ENCODE measurements around the gene WT1.

WT1 gene

DNA sequence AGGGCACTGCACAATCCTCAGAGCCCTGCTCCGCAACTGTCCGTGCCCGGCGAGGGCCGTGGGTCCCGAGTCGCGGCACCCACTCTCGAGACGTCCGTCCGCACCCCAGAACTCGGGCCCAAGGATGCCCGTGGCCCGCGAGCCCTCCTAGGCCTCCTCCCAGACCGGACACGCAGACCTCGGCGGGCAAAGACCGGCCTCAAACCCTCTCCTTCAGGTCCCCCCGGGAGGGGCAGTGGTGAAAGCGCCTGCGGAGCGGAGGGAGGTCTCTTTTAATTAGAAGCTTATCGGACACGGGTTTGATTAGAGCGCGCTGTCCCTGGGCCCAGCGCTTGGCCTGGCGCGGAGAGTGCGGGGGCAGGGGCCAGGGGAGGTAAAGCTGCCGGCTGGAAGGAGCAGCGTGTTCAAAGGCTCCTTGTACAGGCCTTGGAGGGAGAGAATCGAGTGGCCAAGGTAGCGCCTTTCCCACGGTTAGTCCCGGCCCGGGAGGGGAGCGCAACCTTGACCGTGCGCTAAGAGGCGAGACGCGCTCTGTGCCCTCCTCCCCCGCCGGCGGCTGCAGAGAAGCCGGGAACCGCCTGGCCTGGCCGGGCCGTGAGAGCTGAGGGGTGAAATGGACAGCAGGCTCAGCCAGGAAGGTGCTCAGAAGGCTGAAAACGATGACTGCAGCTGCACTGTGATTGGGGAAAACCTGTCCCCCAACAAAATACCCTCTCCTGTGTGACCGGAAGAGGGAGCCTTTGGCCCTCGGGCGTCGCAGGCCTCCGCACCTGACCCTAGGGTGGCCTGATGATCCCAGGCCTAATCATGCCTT, 4.6 kb downstream of the WT1 start:
- DNase-seq (ENCODE audit: low read depth) = no peak
- no peak overlapping the region for H3K4me3 ChIP-seq (ENCODE audit: low read depth, low read length)
- TF ChIP-seq, protein P1, sequence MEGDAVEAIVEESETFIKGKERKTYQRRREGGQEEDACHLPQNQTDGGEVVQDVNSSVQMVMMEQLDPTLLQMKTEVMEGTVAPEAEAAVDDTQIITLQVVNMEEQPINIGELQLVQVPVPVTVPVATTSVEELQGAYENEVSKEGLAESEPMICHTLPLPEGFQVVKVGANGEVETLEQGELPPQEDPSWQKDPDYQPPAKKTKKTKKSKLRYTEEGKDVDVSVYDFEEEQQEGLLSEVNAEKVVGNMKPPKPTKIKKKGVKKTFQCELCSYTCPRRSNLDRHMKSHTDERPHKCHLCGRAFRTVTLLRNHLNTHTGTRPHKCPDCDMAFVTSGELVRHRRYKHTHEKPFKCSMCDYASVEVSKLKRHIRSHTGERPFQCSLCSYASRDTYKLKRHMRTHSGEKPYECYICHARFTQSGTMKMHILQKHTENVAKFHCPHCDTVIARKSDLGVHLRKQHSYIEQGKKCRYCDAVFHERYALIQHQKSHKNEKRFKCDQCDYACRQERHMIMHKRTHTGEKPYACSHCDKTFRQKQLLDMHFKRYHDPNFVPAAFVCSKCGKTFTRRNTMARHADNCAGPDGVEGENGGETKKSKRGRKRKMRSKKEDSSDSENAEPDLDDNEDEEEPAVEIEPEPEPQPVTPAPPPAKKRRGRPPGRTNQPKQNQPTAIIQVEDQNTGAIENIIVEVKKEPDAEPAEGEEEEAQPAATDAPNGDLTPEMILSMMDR (IDR thresholded peaks at IDR 0.05; ENCODE audit: low read depth, low read length, missing control alignments) = peak; percentile 37
- in situ Hi-C loops (cut with HindIII; ENCODE audit: low sequenced_read_pairs) = loop anchor here (10.0 kb wide), 1 partner anchor 634 kb away; no protein-coding TSS in a partner anchor

GRCh38 chr11:32429477-32429876, 5.9 kb downstream of the WT1 start:
- no peak for DNase-seq (ENCODE audit: low read depth)
- TF ChIP-seq, protein P1 (IDR thresholded peaks at IDR 0.05; ENCODE audit: low read depth, low read length, missing control alignments) = no peak
- in situ Hi-C loops (cut with HindIII; ENCODE audit: low sequenced_read_pairs) = no loop called here
- H3K4me3 ChIP-seq (ENCODE audit: low read depth, low read length) = no peak overlapping the region

DNA sequence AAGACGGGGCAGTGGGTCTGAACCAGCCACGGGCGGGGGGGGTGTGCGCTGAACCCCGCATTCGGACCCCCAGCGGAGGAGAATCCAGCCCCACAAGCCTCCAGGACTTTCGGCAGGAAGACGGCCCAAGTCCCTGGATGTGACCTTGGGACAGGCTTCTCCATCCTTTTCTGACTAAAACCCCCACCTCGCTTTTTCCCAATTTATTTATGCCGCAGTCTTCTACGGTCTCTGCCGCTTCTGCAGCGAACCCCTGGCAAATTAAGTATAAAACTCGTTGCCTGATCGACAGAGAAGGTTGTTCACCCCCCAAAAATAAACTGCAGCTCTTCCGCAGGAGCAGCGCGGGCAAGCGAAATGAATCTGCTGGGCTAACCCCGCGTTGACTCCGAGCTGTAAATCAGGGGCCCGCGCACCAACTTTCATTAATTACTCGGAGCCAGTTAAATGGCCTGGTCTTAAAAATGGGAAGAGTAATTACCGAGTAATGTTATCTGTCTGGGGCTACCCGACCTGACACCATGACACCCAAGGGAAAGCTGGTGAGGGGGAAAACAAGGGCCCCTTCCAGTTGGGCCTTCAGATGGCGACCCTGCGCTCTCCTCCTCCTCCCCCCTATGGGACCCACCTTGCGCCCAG, 6.6 kb downstream of the WT1 start:
- H3K4me3 ChIP-seq (ENCODE audit: low read depth, low read length) = no peak overlapping the region
- no peak for DNase-seq (ENCODE audit: low read depth)
- in situ Hi-C loops (cut with HindIII; ENCODE audit: low sequenced_read_pairs) = no loop called here
- TF ChIP-seq, protein P1 (IDR thresholded peaks at IDR 0.05; ENCODE audit: low read depth, low read length, missing control alignments) = no peak

GRCh38 chr11:32427935-32428664, 7.2 kb downstream of the WT1 start:
- no peak overlapping the region for H3K4me3 ChIP-seq (ENCODE audit: low read depth, low read length)
- TF ChIP-seq, protein P1 (IDR thresholded peaks at IDR 0.05; ENCODE audit: low read depth, low read length, missing control alignments) = no peak
- in situ Hi-C loops (cut with HindIII; ENCODE audit: low sequenced_read_pairs) = no loop called here
- no peak for DNase-seq (ENCODE audit: low read depth)

DNA sequence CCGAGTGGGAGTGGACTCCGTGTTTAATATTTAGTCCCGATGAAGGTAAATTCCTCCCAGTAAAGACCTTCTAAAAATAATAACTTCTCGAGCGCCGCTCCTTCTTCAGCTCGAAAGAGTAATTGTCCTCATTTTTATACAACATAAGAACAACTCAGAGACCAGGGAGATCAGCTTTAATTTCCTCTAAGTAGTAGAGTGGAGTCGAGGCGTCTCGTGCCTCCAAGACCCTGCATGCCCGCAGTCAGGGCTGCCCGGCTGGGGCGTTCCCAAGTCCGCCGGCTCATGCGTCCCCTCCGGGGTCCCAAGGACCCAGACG, 7.8 kb downstream of the WT1 start:
- in situ Hi-C loops (cut with HindIII; ENCODE audit: low sequenced_read_pairs) = no loop called here

More for the DNA sequence above, 7.8 kb downstream of the WT1 start:
- TF ChIP-seq, protein P1 (IDR thresholded peaks at IDR 0.05; ENCODE audit: low read depth, low read length, missing control alignments) = no peak
- H3K4me3 ChIP-seq (ENCODE audit: low read depth, low read length) = no peak overlapping the region
- DNase-seq (ENCODE audit: low read depth) = no peak

Measured in astrocyte of the cerebellum (primary cell).